Stimulated activated CD4-positive, alpha-beta T cell treated with anti-CD3 and anti-CD28 coated beads, Interleukin-12 subunit alpha, Interleukin-12 subunit beta, amount 100 ng/mL, for 48 hours (primary cell): ENCODE measurements around the gene CCL4L2.
"Not testable (repeated sequence)": the region's sequence is repeated elsewhere in the genome, so short reads cannot be mapped to it uniquely, and the experiment has no call there.

ENCODE experiments used
- DNase-seq, 3 donors: peaks; one replicate each; pipeline ENCODE4 v3.0.0-alpha.2; 2020; ENCODE audit warnings: low read depth in 2 of 3, low spot score in 1 of 3

CCL4L2 gene

DNA sequence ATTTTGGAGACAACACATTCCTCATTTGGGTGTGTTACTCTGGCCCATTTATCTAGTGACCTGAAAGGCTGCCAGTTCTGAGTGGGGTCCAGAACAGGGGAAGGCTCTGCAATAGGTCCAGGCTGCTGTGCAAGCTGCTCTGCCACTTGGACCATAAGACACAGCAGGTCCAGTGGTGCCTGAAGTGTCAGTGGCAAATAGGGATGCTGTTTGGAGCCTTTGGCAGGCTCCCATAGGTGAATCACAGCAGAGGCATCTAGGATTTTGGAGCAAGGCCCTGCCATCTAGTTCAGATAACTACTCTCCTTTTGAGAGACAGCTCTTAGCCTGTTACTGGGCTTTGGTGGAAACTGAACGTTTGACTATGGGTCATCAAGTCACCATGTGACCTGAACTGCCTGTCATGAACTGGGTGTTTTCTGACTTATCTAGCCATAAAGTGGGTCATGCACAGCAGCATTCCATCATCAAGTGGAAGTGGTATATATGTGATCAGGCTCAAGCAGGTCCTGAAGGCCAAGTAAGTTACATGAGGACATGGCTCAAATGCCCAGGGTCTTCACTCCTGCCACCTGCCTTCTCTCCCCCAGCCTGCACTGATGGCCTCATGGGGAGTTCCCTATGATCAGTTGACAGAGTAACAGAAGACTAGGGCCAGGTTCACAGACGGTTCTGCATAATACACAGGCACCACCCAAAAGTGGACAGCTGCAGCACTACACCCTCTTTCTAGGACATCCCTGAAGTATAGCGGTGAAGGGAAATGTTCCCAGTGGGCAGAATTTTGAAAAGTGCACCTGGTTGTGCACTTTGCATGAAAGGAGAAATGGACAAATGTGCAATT is 10.1 kb downstream of the CCL4L2 start:
- DNase-seq = not testable (repeated sequence)

DNA sequence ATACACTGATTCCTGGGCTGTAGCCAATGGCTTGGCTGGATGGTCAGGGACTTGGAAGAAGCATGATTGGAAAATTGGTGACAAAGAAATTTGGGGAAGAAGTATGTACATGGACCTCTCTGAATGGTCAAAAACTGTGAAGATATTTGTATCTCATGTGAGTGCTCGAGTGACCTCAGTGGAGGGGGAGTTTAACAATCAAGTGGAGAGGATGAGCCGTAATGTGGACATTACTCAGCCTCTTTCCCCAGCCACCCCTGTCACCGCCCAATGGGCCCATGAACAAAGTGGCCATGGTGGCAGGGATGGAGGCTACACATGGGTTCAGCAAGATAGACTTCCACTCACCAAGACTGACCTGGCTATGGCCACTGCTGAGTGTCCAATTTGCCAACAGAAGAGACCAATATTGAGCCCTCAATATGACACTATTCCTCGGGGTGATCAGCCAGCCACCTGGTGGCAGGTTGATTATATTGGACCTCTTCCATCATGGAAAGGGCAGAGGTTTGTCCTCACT is 10.8 kb downstream of the CCL4L2 start:
- DNase-seq = not testable (repeated sequence)

DNA sequence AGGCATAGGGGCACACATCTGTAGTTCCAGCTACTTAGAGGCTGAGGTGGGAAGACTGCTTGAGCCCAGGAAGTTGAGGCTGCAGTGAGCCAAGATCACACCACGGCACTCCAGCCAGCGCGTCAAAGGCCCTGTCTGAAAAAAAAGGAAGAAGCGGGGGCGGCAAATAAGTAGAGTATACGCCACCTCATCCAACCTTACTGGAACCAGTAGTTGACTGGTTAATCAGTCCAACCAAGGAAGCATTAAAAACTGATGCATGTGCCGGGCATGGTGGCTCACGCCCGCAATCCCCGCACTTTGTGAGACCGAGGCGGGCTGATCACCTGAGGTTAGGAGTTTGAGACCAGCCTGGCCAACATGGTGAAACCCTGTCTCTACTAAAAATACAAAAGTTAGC is 12.1 kb downstream of the CCL4L2 start:
- DNase-seq = not testable (repeated sequence)

DNA sequence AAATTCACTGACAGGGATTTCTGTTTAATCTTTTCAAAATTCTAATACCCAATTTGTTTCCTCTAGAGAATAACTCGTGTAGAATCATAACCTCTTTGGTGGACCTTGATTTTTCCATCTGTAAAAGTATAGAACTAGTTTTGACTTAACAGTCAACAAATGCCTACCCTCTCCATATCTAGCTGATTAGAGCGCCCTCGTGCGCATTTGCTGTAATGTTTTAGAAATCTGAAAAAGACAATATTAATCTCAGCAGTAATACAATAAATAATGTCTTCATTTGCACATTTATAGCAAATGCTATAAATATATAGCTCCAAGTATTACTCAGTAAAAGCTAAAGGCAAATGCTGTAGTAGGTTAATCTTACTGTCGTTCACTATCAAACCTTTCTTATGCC is 18.8 kb downstream of the CCL4L2 start:
- DNase-seq = not testable (repeated sequence)

DNA sequence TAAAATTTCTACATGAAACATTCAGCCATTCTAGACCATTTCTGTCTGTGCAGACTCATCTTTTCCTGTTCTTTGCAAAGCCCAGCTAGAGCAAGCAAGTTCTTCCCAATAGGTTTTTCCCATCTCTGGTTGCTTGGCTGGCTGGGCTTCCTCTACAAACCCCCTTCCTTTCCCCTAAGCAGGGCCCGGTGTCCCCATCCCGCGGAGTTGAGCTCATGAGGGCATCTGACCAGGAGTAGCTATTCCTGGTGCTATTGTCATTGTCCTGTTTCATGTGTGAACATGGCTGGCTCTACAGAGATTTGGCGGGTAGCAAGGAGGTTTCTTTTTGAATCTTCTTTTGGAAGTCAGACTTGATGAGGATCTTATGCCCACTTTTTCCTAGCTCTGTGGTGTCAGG is 31.2 kb downstream of the CCL4L2 start:
- not testable (repeated sequence) for DNase-seq
